ENCODE measurements around the gene TRPC4. TPM values are rescaled to one million over a fixed set of nuclear protein-coding genes. Genes with fewer than 3 reads are reported as not detected.

TRPC4 gene
- total RNA-seq, 1 donor from 2014 or later, result 8.1 TPM

DNA sequence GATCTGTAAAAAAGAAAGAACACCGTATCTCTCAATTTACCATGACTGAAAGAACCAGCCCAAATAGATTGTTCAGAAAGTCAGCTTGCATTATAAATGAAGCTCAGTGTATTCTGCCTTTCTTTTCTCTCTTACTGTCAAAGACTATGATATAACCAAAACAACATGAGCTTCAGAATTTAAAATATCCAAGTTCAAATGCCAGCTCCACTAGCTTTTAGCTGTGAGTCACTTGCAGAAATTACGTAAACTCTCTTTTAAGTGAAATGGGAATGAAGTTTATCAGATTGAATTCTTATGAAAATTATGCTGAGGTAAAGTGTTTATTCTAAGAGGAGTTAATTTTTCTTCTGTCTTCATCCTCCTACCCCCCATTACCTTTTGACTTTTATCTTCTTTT is 251.0 kb downstream of the TRPC4 start:
- intact Hi-C loops (cut with DNase I), result no loop called here
- Histone ChIP-seq H3K9me3 (no peaks in the 10 kb centered on the region), H3K4me3 (no peak overlapping the region), H3K36me3 (no peaks in the 10 kb centered on the region), H3K4me1 (peaks cover 0 to 13% of the 10 kb centered on the region in 2 donors), H3K27ac (no peak overlapping the region), H3K27me3 (no peaks in the 10 kb centered on the region)
- DNase-seq (ENCODE audit: low spot score in 2 of 2), result no peak
- TF ChIP-seq, protein P1, sequence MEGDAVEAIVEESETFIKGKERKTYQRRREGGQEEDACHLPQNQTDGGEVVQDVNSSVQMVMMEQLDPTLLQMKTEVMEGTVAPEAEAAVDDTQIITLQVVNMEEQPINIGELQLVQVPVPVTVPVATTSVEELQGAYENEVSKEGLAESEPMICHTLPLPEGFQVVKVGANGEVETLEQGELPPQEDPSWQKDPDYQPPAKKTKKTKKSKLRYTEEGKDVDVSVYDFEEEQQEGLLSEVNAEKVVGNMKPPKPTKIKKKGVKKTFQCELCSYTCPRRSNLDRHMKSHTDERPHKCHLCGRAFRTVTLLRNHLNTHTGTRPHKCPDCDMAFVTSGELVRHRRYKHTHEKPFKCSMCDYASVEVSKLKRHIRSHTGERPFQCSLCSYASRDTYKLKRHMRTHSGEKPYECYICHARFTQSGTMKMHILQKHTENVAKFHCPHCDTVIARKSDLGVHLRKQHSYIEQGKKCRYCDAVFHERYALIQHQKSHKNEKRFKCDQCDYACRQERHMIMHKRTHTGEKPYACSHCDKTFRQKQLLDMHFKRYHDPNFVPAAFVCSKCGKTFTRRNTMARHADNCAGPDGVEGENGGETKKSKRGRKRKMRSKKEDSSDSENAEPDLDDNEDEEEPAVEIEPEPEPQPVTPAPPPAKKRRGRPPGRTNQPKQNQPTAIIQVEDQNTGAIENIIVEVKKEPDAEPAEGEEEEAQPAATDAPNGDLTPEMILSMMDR (IDR thresholded peaks at IDR 0.05), result no peak

- no peaks in the 10 kb centered on the region for H3K36me3 ChIP-seq
- intact Hi-C loops (cut with DNase I), result no loop called here
- H3K27me3 ChIP-seq, result no peaks in the 10 kb centered on the region
- TF ChIP-seq, protein P1 (IDR thresholded peaks at IDR 0.05), result no peak
- no peak overlapping the region for H3K4me3 ChIP-seq
- peaks cover 0 to 9% of the 10 kb centered on the region in 2 donors for H3K4me1 ChIP-seq
- H3K27ac ChIP-seq, result no peak overlapping the region
- DNase-seq (ENCODE audit: low spot score in 2 of 2), result no peak
- H3K9me3 ChIP-seq, result no peaks in the 10 kb centered on the region
Measured at GRCh38 chr13:37617173-37617572, 252.4 kb downstream of the TRPC4 start.

DNA sequence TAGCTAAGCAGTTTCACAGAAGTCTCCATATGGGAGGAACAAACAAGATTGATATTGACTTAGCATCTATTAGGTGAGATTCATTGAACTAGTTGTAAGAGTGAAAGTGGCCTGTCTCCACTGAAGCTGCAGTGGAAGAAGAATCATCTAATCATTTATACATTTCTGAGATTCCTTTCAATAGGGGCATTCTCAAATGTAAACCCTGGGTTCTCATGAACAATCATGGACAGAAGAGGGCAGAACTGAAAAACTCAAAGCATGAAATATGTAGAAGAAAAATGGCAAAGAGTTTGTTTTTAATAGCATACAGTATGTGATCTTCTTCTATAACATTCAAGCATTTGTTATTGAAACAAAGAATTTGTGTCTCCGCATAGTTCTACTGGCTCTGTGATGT is 253.4 kb downstream of the TRPC4 start:
- TF ChIP-seq, protein P1 (IDR thresholded peaks at IDR 0.05), result no peak

DNA sequence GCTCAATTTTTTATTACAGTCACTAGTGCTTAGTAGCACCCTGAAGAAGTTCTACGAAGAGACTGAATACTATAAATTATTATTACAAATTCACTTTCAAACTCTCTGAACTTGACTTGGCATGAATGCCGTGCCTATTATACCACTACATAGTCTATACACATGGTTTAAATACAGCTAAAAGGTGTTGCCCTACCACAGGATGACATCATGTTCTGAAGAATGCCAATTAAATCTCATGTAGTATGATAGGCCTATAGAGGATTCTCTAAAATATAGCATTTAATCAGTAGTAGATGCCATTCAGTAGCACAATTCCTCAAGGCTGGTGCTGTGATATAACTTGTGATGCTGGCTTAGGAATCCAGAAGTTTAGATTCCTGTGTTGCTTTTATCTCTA is 254.3 kb downstream of the TRPC4 start:
- no peak overlapping the region for H3K27ac ChIP-seq
- H3K4me1 ChIP-seq, result peaks cover 0 to 9% of the 10 kb centered on the region in 2 donors
- intact Hi-C loops (cut with DNase I), result no loop called here
- DNase-seq (ENCODE audit: low spot score in 2 of 2), result no peak
- H3K4me3 ChIP-seq, result no peak overlapping the region
- no peaks in the 10 kb centered on the region for H3K9me3 ChIP-seq
- TF ChIP-seq, protein P1 (IDR thresholded peaks at IDR 0.05), result no peak
- H3K27me3 ChIP-seq, result no peaks in the 10 kb centered on the region
- no peaks in the 10 kb centered on the region for H3K36me3 ChIP-seq

More for the DNA sequence above, 253.4 kb downstream of the TRPC4 start:
- no peak for DNase-seq (ENCODE audit: low spot score in 2 of 2)
- Histone ChIP-seq H3K4me3 (no peak overlapping the region), H3K27me3 (no peaks in the 10 kb centered on the region), H3K36me3 (no peaks in the 10 kb centered on the region), H3K27ac (no peak overlapping the region), H3K9me3 (no peaks in the 10 kb centered on the region), H3K4me1 (peaks cover 0 to 9% of the 10 kb centered on the region in 2 donors)
- intact Hi-C loops (cut with DNase I), result no loop called here

GRCh38 chr13:37613638-37614037 is 255.9 kb downstream of the TRPC4 start:
- Histone ChIP-seq H3K4me1 (peaks cover 0 to 9% of the 10 kb centered on the region in 2 donors), H3K27ac (no peak overlapping the region), H3K27me3 (no peaks in the 10 kb centered on the region), H3K4me3 (no peak overlapping the region), H3K36me3 (no peaks in the 10 kb centered on the region), H3K9me3 (no peaks in the 10 kb centered on the region)
- intact Hi-C loops (cut with DNase I), result no loop called here
- DNase-seq (ENCODE audit: low spot score in 2 of 2), result no peak
- TF ChIP-seq, protein P1 (IDR thresholded peaks at IDR 0.05), result no peak

GRCh38 chr13:37613236-37613635 is 256.3 kb downstream of the TRPC4 start:
- DNase-seq (ENCODE audit: low spot score in 2 of 2), result no peak
- H3K4me3 ChIP-seq, result no peak overlapping the region
- intact Hi-C loops (cut with DNase I), result no loop called here
- H3K9me3 ChIP-seq, result no peaks in the 10 kb centered on the region
- H3K36me3 ChIP-seq, result no peaks in the 10 kb centered on the region
- H3K27me3 ChIP-seq, result no peaks in the 10 kb centered on the region
- TF ChIP-seq, protein P1 (IDR thresholded peaks at IDR 0.05), result no peak
- H3K4me1 ChIP-seq, result peaks cover 0 to 8% of the 10 kb centered on the region in 2 donors
- no peak overlapping the region for H3K27ac ChIP-seq
